ENCODE results near the gene EML1. TPM values are rescaled to one million over a fixed set of nuclear protein-coding genes. Genes with fewer than 3 reads are reported as not detected.
"Not testable (repeated sequence)": the region's sequence is repeated elsewhere in the genome, so short reads cannot be mapped to it uniquely, and the experiment has no call there.

EML1 gene
- total and polyA plus RNA-seq, 7 donors: 3.9 to 148 (median 91.5) TPM

GRCh38 chr14:99947695-99948094 lies 154.5 kb downstream of the EML1 start:
- intact Hi-C loops (cut with DNase I): no loop called here
- no peak overlapping the region for H3K27ac ChIP-seq
- H3K9me3 ChIP-seq: no peaks in the 10 kb centered on the region
- H3K27me3 ChIP-seq: peaks cover 0 to 9% (median 0%) of the 10 kb centered on the region in 3 donors
- DNase-seq: peak; percentile 69
- peaks cover 0 to 31% (median 24%) of the 10 kb centered on the region in 4 donors for H3K4me1 ChIP-seq
- peak; percentile 30 to 54 (median 32) for TF ChIP-seq POLR2AphosphoS5 (IDR thresholded peaks at IDR 0.05)
- TF ChIP-seq POLR2A (IDR thresholded peaks at IDR 0.05): no peak
- H3K4me3 ChIP-seq: no peak overlapping the region
- H3K36me3 ChIP-seq: peaks cover 0 to 9% (median 6%) of the 10 kb centered on the region in 4 donors
- 81 to 83% methylated on average over 6 of the region's 6 CpGs for WGBS, 2 donors

GRCh38 chr14:99949011-99949732 lies 156.0 kb downstream of the EML1 start:
- H3K4me3 ChIP-seq; intact Hi-C loops (cut with DNase I); H3K9me3 ChIP-seq; H3K36me3 ChIP-seq; H3K27me3 ChIP-seq; H3K27ac ChIP-seq: not testable (repeated sequence)
- peaks cover 0 to 31% (median 24%) of the 10 kb centered on the region in 4 donors for H3K4me1 ChIP-seq
- DNase-seq: peak; percentile 38
- WGBS, 2 donors: 24 to 44% methylated on average over 14 to 15 of the region's 19 CpGs

- no peak for DNase-seq
- Histone ChIP-seq H3K9me3 (no peaks in the 10 kb centered on the region), H3K36me3 (no peaks in the 10 kb centered on the region), H3K4me1 (peaks cover 0 to 31% (median 24%) of the 10 kb centered on the region in 4 donors), H3K27ac (no peak overlapping the region), H3K27me3 (peaks cover 0 to 14% (median 0%) of the 10 kb centered on the region in 3 donors), H3K4me3 (no peak overlapping the region)
- TF ChIP-seq POLR2A (IDR thresholded peaks at IDR 0.05): no peak
- TF ChIP-seq EP300 (IDR thresholded peaks at IDR 0.05): no peak
- TF ChIP-seq, protein P1, sequence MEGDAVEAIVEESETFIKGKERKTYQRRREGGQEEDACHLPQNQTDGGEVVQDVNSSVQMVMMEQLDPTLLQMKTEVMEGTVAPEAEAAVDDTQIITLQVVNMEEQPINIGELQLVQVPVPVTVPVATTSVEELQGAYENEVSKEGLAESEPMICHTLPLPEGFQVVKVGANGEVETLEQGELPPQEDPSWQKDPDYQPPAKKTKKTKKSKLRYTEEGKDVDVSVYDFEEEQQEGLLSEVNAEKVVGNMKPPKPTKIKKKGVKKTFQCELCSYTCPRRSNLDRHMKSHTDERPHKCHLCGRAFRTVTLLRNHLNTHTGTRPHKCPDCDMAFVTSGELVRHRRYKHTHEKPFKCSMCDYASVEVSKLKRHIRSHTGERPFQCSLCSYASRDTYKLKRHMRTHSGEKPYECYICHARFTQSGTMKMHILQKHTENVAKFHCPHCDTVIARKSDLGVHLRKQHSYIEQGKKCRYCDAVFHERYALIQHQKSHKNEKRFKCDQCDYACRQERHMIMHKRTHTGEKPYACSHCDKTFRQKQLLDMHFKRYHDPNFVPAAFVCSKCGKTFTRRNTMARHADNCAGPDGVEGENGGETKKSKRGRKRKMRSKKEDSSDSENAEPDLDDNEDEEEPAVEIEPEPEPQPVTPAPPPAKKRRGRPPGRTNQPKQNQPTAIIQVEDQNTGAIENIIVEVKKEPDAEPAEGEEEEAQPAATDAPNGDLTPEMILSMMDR (IDR thresholded peaks at IDR 0.05): no peak
- no peak for TF ChIP-seq POLR2AphosphoS5 (IDR thresholded peaks at IDR 0.05)
- 74 to 81% methylated on average over 8 of the region's 8 CpGs for WGBS, 2 donors
- intact Hi-C loops (cut with DNase I): no loop called here
Measured at GRCh38 chr14:99950181-99950580, 157.0 kb downstream of the EML1 start.

GRCh38 chr14:99951085-99951484 lies 157.9 kb downstream of the EML1 start:
- intact Hi-C loops (cut with DNase I): no loop called here
- no peaks in the 10 kb centered on the region for H3K36me3 ChIP-seq
- no peak overlapping the region for H3K27ac ChIP-seq
- WGBS, 2 donors: 64 to 72% methylated on average over 8 of the region's 8 CpGs
- H3K4me1 ChIP-seq: peaks cover 0 to 31% (median 24%) of the 10 kb centered on the region in 4 donors
- no peaks in the 10 kb centered on the region for H3K9me3 ChIP-seq
- no peak overlapping the region for H3K4me3 ChIP-seq
- no peak for TF ChIP-seq POLR2A (IDR thresholded peaks at IDR 0.05)
- H3K27me3 ChIP-seq: peaks cover 0 to 14% (median 0%) of the 10 kb centered on the region in 3 donors
- DNase-seq: peak; percentile 40

GRCh38 chr14:99952039-99952438 lies 158.8 kb downstream of the EML1 start:
- H3K27me3 ChIP-seq: peaks cover 0 to 14% (median 0%) of the 10 kb centered on the region in 3 donors
- intact Hi-C loops (cut with DNase I): no loop called here
- no peak overlapping the region for H3K27ac ChIP-seq
- 96 to 98% methylated on average over 4 of the region's 4 CpGs for WGBS, 2 donors
- no peaks in the 10 kb centered on the region for H3K36me3 ChIP-seq
- no peak overlapping the region for H3K4me3 ChIP-seq
- no peaks in the 10 kb centered on the region for H3K9me3 ChIP-seq
- TF ChIP-seq POLR2A (IDR thresholded peaks at IDR 0.05): no peak
- H3K4me1 ChIP-seq: peaks cover 0 to 23% (median 16%) of the 10 kb centered on the region in 4 donors
- no peak for DNase-seq

GRCh38 chr14:99952453-99952852 lies 159.2 kb downstream of the EML1 start:
- Histone ChIP-seq H3K4me1 (peaks cover 0 to 18% (median 12%) of the 10 kb centered on the region in 4 donors), H3K27me3 (peaks cover 0 to 14% (median 0%) of the 10 kb centered on the region in 3 donors), H3K27ac (no peak overlapping the region), H3K9me3 (no peaks in the 10 kb centered on the region), H3K4me3 (no peak overlapping the region), H3K36me3 (no peaks in the 10 kb centered on the region)
- 38% methylated on average over 2 of the region's 2 CpGs for WGBS, 2 donors
- TF ChIP-seq POLR2AphosphoS5 (IDR thresholded peaks at IDR 0.05): no peak
- TF ChIP-seq EP300 (IDR thresholded peaks at IDR 0.05): no peak
- TF ChIP-seq, protein P1 (IDR thresholded peaks at IDR 0.05): no peak
- TF ChIP-seq POLR2A (IDR thresholded peaks at IDR 0.05): no peak
- intact Hi-C loops (cut with DNase I): no loop called here
- no peak for DNase-seq
